K562 (cell line): Measurements from ENCODE around the gene ALDH3B2. TPM values are rescaled to one million over a fixed set of nuclear protein-coding genes. Genes with fewer than 3 reads are reported as not detected.
A peak's percentile ranks its signal among the peaks of the same experiment; 100 is the strongest.

ENCODE experiments used
- ATAC-seq: fragments of 200-7000 bp; cut with Tn5 transposase; 3 replicates; pipeline ENCODE4 v1.9.1; 2020; ENCODE audit warnings: moderate library complexity
- BruUV-seq: library from RNA; stranded (reverse); fragments of 400-500 nt; replicated peaks from 2 replicates; lab custom pipeline; 2021; lab: Mats Ljungman, UMichigan
- CTCF ChIA-PET: fragments of 300-600 bp; formaldehyde crosslinking; extraction: SDS; loops from one replicate; lab custom pipeline; 2021; ENCODE audit warnings: low intra/inter-chr PET ratio; lab: Yijun Ruan, JAX
- POLR2A ChIA-PET: fragments of 300-600, 350-650 bp; sonication (Branson Sonifier 250); formaldehyde crosslinking; extraction: SDS; loops from one replicate; lab custom pipeline; 2021; ENCODE audit warnings: antibody characterized with exemption, inconsistent platforms; lab: Yijun Ruan, JAX
- DNase-seq, 4 experiments: peaks; one replicate each; pipeline versions ENCODE4 v3.0.0 to v3.0.0-alpha.2; 2011 to 2018; ENCODE audit warnings: low spot score in 3 of 4, mixed read lengths in 3 of 4; ENCODE audit errors: extremely low read depth in 1 of 4
- FAIRE-seq: peaks from 2 replicates; lab custom pipeline; 2011; peaks lifted over from hg19 to GRCh38; lab: Jason Lieb, UNC
- H2AFZ ChIP-seq: 2 replicates; pipeline ENCODE4 v1.6.0; 2011; ENCODE audit warnings: low read depth, low read length, control low read depth, inconsistent platforms
- H3K27ac ChIP-seq: fragments of 200-600 bp; 3 replicates; pipeline ENCODE4 v1.8.0; 2011; ENCODE audit warnings: low read depth, mild to moderate bottlenecking, control low read depth, inconsistent platforms, low read length, moderate library complexity, mixed read lengths; ENCODE audit errors: extremely low read depth
- H3K27me3 ChIP-seq, 2 experiments: fragments of 300-600 bp in 1 of 2; 2 replicates in 1 of 2; 3 replicates in 1 of 2; pipeline versions ENCODE4 v1.6.0 to v1.8.0; 2011; ENCODE audit warnings: inconsistent platforms in 2 of 2, low read length in 2 of 2, mild to moderate bottlenecking in 1 of 2, mixed read lengths in 1 of 2, moderate library complexity in 1 of 2; ENCODE audit not compliant: control insufficient read depth in 2 of 2, insufficient read depth in 2 of 2
- H3K36me3 ChIP-seq: fragments of 300-600 bp; 3 replicates; pipeline ENCODE4 v1.8.0; 2011; ENCODE audit warnings: mild to moderate bottlenecking, low read length, inconsistent platforms; ENCODE audit not compliant: control insufficient read depth, insufficient read depth
- H3K4me1 ChIP-seq, 2 experiments: fragments of 200-600 bp in 1 of 2; replicated peaks in 1 of 2; 2 replicates in 1 of 2; 3 replicates in 1 of 2; pipeline versions ENCODE4 v1.5.1 to v1.8.0; 2011; ENCODE audit warnings: inconsistent platforms in 2 of 2, low read length in 2 of 2, mild to moderate bottlenecking in 1 of 2, mixed read lengths in 1 of 2, moderate library complexity in 1 of 2; ENCODE audit not compliant: control insufficient read depth in 2 of 2, insufficient read depth in 2 of 2
- H3K4me2 ChIP-seq: 2 replicates; pipeline ENCODE4 v1.6.1; 2011; ENCODE audit warnings: low read length, control low read depth, inconsistent platforms, mixed read lengths; ENCODE audit not compliant: insufficient read depth
- H3K4me3 ChIP-seq: fragments of 200-600 bp; sonication (generic), shearing (Covaris generic); 2 replicates; pipeline ENCODE4 v1.5.1; 2016; ENCODE audit warnings: control low read depth, inconsistent platforms
- H3K79me2 ChIP-seq: fragments of 200-600 bp; 3 replicates; pipeline ENCODE4 v1.8.0; 2011; ENCODE audit warnings: low read length, inconsistent platforms; ENCODE audit not compliant: control insufficient read depth, insufficient read depth
- H3K9ac ChIP-seq, 2 experiments: 2 replicates each; pipeline versions ENCODE4 v1.6.0 to v1.6.1; 2011; ENCODE audit warnings: low read depth in 2 of 2, low read length in 2 of 2, control low read depth in 1 of 2, inconsistent platforms in 1 of 2, mild to moderate bottlenecking in 1 of 2, mixed read lengths in 1 of 2; ENCODE audit not compliant: insufficient read depth in 1 of 2
- H3K9me1 ChIP-seq: one replicate; pipeline ENCODE4 v1.6.0; 2011; ENCODE audit warnings: inconsistent platforms, mild to moderate bottlenecking, low read length, moderate library complexity; ENCODE audit not compliant: control insufficient read depth, insufficient read depth
- H3K9me3 ChIP-seq: replicated peaks from 2 replicates; pipeline ENCODE4 v1.5.1; 2011; ENCODE audit warnings: low read depth, low read length, inconsistent platforms; ENCODE audit not compliant: control insufficient read depth, insufficient read depth
- H4K20me1 ChIP-seq: replicated peaks from 2 replicates; pipeline ENCODE4 v1.6.1; 2011; ENCODE audit warnings: low read length, inconsistent platforms, mixed read lengths; ENCODE audit not compliant: control insufficient read depth, insufficient read depth
- C11orf30 ChIP-seq: fragments of 450-650 bp; IDR thresholded peaks from 2 replicates; pipeline ENCODE4 v1.6.1; 2016; ENCODE audit warnings: low read depth, mild to moderate bottlenecking
- CAMTA2 ChIP-seq: fragments of 250-450 bp; sonication (Bioruptor Pico); conservative IDR thresholded peaks from 2 replicates; pipeline ENCODE4 v1.5.1; 2022
- CHCHD3 ChIP-seq: fragments of 250-450 bp; sonication (Bioruptor Pico); IDR thresholded peaks from 2 replicates; pipeline ENCODE4 v2.1.2; 2022; ENCODE audit warnings: mild to moderate bottlenecking
- ESRRA ChIP-seq: fragments of 450-650 bp; IDR thresholded peaks from 2 replicates; pipeline ENCODE4 v1.6.1; 2014; ENCODE audit warnings: low read depth, mild to moderate bottlenecking, moderate library complexity, borderline replicate concordance
- EZH2 ChIP-seq: IDR thresholded peaks from 2 replicates; pipeline ENCODE4 v1.6.1; 2012; ENCODE audit warnings: low read depth, mild to moderate bottlenecking, inconsistent platforms, low read length, borderline replicate concordance
- HSF4 ChIP-seq: fragments of 250-450 bp; sonication (Bioruptor Pico); IDR thresholded peaks from 2 replicates; pipeline ENCODE4 v2.1.2; 2022; ENCODE audit warnings: mild to moderate bottlenecking, moderate library complexity, borderline replicate concordance
- MXI1 ChIP-seq: IDR thresholded peaks from 2 replicates; pipeline ENCODE4 v1.6.1; 2011; ENCODE audit warnings: low read depth, mild to moderate bottlenecking, improper control_type of control experiment, low read length
- PTRF ChIP-seq: fragments of 450-650 bp; IDR thresholded peaks from 2 replicates; pipeline ENCODE4 v1.6.1; 2016; ENCODE audit warnings: mild to moderate bottlenecking, missing genetic modification characterization, missing compliant biosample characterization
- RAD51 ChIP-seq: fragments of 450-650 bp; IDR thresholded peaks from 2 replicates; pipeline ENCODE4 v1.7.1; 2016; ENCODE audit warnings: low read depth, mild to moderate bottlenecking, borderline replicate concordance
- SMAD1 ChIP-seq: fragments of 150-350 bp; IDR thresholded peaks from 2 replicates; pipeline ENCODE4 v1.6.1; 2014; ENCODE audit warnings: low read length, low read depth; ENCODE audit not compliant: partially characterized antibody
- SMARCC2 ChIP-seq: fragments of 450-650 bp; IDR thresholded peaks from 2 replicates; pipeline ENCODE4 v1.6.1; 2017; ENCODE audit warnings: antibody characterized with exemption, moderate library complexity, mild to moderate bottlenecking, low read depth
- STAT6 ChIP-seq: sonication (generic); formaldehyde crosslinking; IDR thresholded peaks from 2 replicates; pipeline ENCODE4 v1.8.1; 2023; ENCODE audit warnings: mild to moderate bottlenecking, missing genetic modification reagents
- ZNF589 ChIP-seq: fragments of 200-800 bp; sonication (Bioruptor generic); IDR thresholded peaks from 2 replicates; pipeline ENCODE4 v1.6.1; 2016; ENCODE audit warnings: low read depth, missing genetic modification characterization, missing compliant biosample characterization
- ZNF609 ChIP-seq: sonication (generic); formaldehyde crosslinking; IDR thresholded peaks from 2 replicates; pipeline ENCODE4 v1.8.1; 2023; ENCODE audit warnings: missing genetic modification reagents, mild to moderate bottlenecking, borderline replicate concordance
- WGBS: fragments of 100-300 bp; shearing (Covaris generic); methylation state at CpG from one replicate; pipeline ENCODE4 v1.1.6; 2016; ENCODE audit warnings: low coverage, mixed read lengths; ENCODE audit not compliant: insufficient coverage; ENCODE audit errors: missing lambda C conversion rate; 5-methylcytosine and 5-hydroxymethylcytosine counted together
- in situ Hi-C: fragments of 300-500 bp; cut with MboI; formaldehyde crosslinking; loops from 4 replicates; pipeline ENCODE4 v1.15.0; 2018; ENCODE audit warnings: inconsistent platforms, mixed read lengths
- intact Hi-C: fragments of 100-400 bp; cut with micrococcal nuclease; formaldehyde crosslinking; loops from 2 replicates; pipeline ENCODE4 v1.14.2; 2022
- polyA plus RNA-seq, 8 experiments: library from polyadenylated mRNA; depleted of rRNA in 4 of 8; stranded (reverse) in 5 of 8; unstranded in 3 of 8; fragments of >200 nt; fragmentation: Nextera tagmentation in 2 of 8; fragmentation: Illumina TruSeq in 1 of 8; extraction: Ambion mirVana in 2 of 8; extraction: Trizol in 1 of 8; gene quantifications; 2 replicates each; pipeline versions ENCODE4 v1.2.1 to v1.2.3, GENCODE V29; 2011 to 2014; ENCODE audit warnings: inconsistent platforms in 1 of 8, missing spikeins in 1 of 8
- total RNA-seq, 7 experiments: library from RNA; depleted of rRNA in 6 of 7; stranded (reverse); fragments of >200 nt in 6 of 7; fragmentation: Illumina TruSeq in 2 of 7; extraction: Trizol in 2 of 7; gene quantifications; 2 replicates each; pipeline versions ENCODE4 v1.2.1 to v1.2.3, GENCODE V29; 2011 to 2021; ENCODE audit warnings: low replicate concordance in 1 of 7

ALDH3B2 gene
- total and polyA plus RNA-seq, 9 of the 15 experiments (the other 6 are each of a cell fraction or from before 2014, with no cell fraction given) = not detected

DNA sequence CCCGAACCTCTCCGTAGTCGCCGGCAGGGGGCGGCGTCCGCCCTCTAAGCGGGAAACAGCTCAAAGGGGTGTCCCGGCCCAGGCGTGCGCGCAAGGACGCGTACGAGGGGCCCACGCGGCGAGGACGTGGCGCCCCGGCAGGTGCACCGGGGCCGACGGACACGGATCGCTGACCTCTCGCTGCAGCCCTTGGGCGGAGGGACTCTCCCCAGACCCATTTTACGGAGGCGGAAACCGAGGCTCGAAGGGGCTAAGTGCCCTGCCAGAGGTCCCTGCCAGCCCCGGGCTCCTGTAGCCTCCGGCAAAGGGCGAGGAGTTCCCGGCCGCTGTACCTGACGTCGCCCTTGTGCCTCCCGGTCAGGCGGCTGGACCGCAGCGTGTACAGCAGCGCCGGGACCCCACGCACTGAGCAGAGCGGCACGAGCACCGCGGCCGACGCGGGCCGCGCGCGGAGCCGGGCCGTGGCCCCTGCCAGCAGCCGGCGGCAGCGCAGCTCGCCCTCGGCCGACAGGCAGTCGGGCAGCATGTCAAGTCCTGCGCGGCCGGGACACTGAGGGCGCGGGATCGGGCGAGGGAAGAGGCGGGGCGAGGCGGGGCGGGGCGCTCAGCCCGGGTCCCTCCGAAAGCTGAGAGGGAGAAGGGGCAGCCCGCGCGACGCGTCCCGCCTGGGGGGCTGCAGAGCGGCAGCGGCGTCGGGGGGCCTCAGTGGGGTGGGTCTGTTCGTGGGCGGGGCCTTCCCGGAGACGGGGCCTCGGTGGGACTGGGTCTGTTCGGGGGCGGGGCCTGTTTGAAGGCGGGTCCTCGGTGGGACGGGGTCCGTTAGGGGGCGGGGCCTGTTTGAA is 44.8 kb downstream of the ALDH3B2 start, which contains the start of gene NUDT8:
Gene NUDT8 (minus strand): TSS at position 552 of the 842 bp plus-strand sequence. CDS start 26 bp downstream, at position 526.
- Histone ChIP-seq H3K9me3 (no peaks in the 10 kb centered on the region), H3K9me1 (no peaks in the 10 kb centered on the region), H3K4me3 (peak within 1 kb of the TSS; percentile 71), H3K27me3 (no peaks in the 10 kb centered on the region), H3K79me2 (no peaks in the 10 kb centered on the region), H3K36me3 (peaks cover 15% of the 10 kb centered on the region; the same call in 1 of the 3 replicates), H3K4me1 (peaks cover 10 to 67% of the 10 kb centered on the region in 2 experiments), H3K27ac (peak within 1 kb of the TSS; percentile 88), H4K20me1 (no peaks in the 10 kb centered on the region), H3K9ac (peak within 1 kb of the TSS; percentile 81 to 98), H3K4me2 (peak within 1 kb of the TSS; percentile 93), H2AFZ (peak within 1 kb of the TSS; percentile 98)
- CTCF ChIA-PET = interaction anchor here (0.5 to 1.2 kb wide), 6 partner anchors 16 to 72 kb away, joined by 3 to 4 read pairs (median 3); partner anchors contain the start of gene NDUFV1
- POLR2A ChIA-PET = interaction anchor here (0.5 to 5.2 kb wide), 16 partner anchors 9 to 684 kb away, joined by 3 to 36 read pairs (median 4); partner anchors contain the start of gene PPP1CA
- BruUV-seq = no TSS peak
- ATAC-seq (peak; percentile 75), FAIRE-seq (peak; percentile 57), DNase-seq (peak; percentile 75 to 95 (median 79))
- WGBS = under 1% methylated on average over 64 of the region's 102 CpGs
- intact Hi-C loops (loop anchor here (2.0 to 5.0 kb wide), 2 partner anchors 57 to 68 kb away; no protein-coding TSS in a partner anchor), in situ Hi-C loops (no loop called here)
- no peak for TF ChIP-seq ZNF609 (CRISPR knock-in tag)
- no peak for TF ChIP-seq HSF4 (CRISPR knock-in tag)
- TF ChIP-seq SMARCC2 = no peak
- TF ChIP-seq ZNF589 = no peak
- no peak for TF ChIP-seq STAT6 (CRISPR knock-in tag)
- TF ChIP-seq ESRRA = peak; percentile 62
- TF ChIP-seq CHCHD3 (CRISPR knock-in tag) = no peak
- TF ChIP-seq EZH2 = no peak
- TF ChIP-seq PTRF = no peak
- no peak for TF ChIP-seq RAD51
- TF ChIP-seq MXI1 = no peak
- no peak for TF ChIP-seq C11orf30
- TF ChIP-seq SMAD1 = no peak
- no peak; the same call in 1 of the 2 replicates for TF ChIP-seq CAMTA2
